Karpas-422 (cell line): ENCODE measurements around the gene GLRA3. TPM values are rescaled to one million over a fixed set of nuclear protein-coding genes. Genes with fewer than 3 reads are reported as not detected.
"Not testable (repeated sequence)": the region's sequence is repeated elsewhere in the genome, so short reads cannot be mapped to it uniquely, and the experiment has no call there.

Experiments
- DNase-seq: peaks from one replicate; pipeline ENCODE4 v3.0.0-alpha.2; 2015
- H2AFZ ChIP-seq: fragments of 200-600 bp; sonication (generic); 2 replicates; pipeline ENCODE4 v1.6.1; 2014; ENCODE audit warnings: antibody characterized with exemption, low read length, mixed read lengths
- H3K27ac ChIP-seq: fragments of 200-600 bp; sonication (generic); 2 replicates; pipeline ENCODE4 v1.5.1; 2014; ENCODE audit warnings: mild to moderate bottlenecking, low read length, moderate library complexity
- H3K27me3 ChIP-seq: fragments of 200-600 bp; sonication (generic); 2 replicates; pipeline ENCODE4 v1.6.1; 2014; ENCODE audit warnings: low read length, mixed read lengths
- H3K36me3 ChIP-seq: fragments of 200-600 bp; sonication (generic); 2 replicates; pipeline ENCODE4 v1.6.1; 2014; ENCODE audit warnings: low read length, mixed read lengths; ENCODE audit not compliant: insufficient read depth
- H3K4me1 ChIP-seq: fragments of 200-600 bp; sonication (generic); 2 replicates; pipeline ENCODE4 v1.6.1; 2014; ENCODE audit warnings: mild to moderate bottlenecking, low read length, mixed read lengths
- H3K4me2 ChIP-seq: fragments of 200-600 bp; sonication (generic); 2 replicates; pipeline ENCODE4 v1.6.1; 2014; ENCODE audit warnings: low read length, low read depth, mild to moderate bottlenecking; ENCODE audit not compliant: poor library complexity, severe bottlenecking
- H3K4me3 ChIP-seq: fragments of 200-600 bp; sonication (generic); 2 replicates; pipeline ENCODE4 v1.5.1; 2014; ENCODE audit warnings: mild to moderate bottlenecking, antibody characterized with exemption, low read length, mixed read lengths
- H3K79me2 ChIP-seq: fragments of 200-600 bp; sonication (generic); 2 replicates; pipeline ENCODE4 v1.6.1; 2014; ENCODE audit warnings: mild to moderate bottlenecking, low read length, mixed read lengths
- H3K9ac ChIP-seq: fragments of 200-600 bp; sonication (generic); 2 replicates; pipeline ENCODE4 v1.6.0; 2014; ENCODE audit warnings: low read length
- H3K9me2 ChIP-seq: fragments of 200-600 bp; sonication (generic), shearing (Covaris generic); replicated peaks from 2 replicates; pipeline ENCODE4 v1.6.0; 2014; ENCODE audit warnings: mild to moderate bottlenecking, low read length, moderate library complexity; ENCODE audit not compliant: insufficient read depth
- H3K9me3 ChIP-seq: fragments of 300-700, 200-600 bp; sonication (generic); 2 replicates; pipeline ENCODE4 v1.6.1; 2014; ENCODE audit warnings: low read length, mixed read lengths
- H4K20me1 ChIP-seq: fragments of 200-600 bp; sonication (generic); 2 replicates; pipeline ENCODE4 v1.6.1; 2014; ENCODE audit warnings: mild to moderate bottlenecking, antibody characterized with exemption, low read length, low read depth; ENCODE audit not compliant: insufficient read depth
- total RNA-seq: library from RNA; depleted of rRNA; stranded (reverse); fragments of >200 nt; shearing (Covaris generic); gene quantifications from 2 replicates; pipeline ENCODE4 v1.2.3, GENCODE V29; 2014; ENCODE audit warnings: low replicate concordance; rRNA removed

GLRA3 gene
- total RNA-seq, result not detected in 2 replicates

DNA sequence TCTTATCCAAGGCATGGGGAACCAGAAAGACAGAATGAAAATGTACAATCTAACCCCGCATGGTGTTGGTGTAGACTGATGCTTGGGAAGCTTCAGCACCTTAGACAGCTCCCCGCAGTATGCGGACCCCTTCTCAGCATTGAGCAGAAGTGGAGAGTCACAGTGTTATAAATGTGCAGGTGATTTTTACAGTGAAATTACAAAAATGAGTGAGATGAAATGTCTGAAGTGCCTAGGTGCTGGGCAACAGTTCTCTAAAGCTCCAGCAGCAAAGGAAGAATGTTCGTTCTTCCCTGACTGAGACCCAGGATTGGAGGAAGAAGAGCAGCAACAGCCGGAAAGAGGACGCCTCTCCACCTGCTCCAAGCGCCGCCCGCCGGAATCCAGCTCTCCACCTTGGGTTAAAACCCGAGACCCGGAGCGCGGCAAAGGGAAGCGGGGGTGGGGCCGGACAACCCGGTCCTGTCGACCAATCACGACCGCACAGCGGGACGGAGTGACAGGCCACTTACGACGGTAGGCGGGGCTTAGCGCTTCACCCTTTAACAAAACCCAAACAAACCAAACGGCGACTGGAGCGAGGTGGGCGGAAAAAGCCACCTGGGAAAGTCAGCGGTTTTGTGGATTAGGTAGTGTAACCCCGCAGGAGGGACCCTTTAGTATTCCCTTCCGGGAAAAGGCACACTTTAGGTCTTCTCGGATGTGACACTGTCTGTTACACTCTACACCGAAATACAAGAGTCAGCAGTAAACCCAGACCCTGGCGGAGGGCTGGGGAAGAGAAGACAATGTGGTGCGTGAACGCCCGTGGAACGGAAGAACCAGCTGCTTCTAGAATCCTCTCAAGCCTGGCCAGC, at the start of gene GLRA3:
TSS of gene GLRA3 (minus strand) at position 403 of the 857 bp plus-strand sequence. CDS start 436 bp downstream, outside the sequence.
- Histone ChIP-seq H3K36me3 (no peaks in the 10 kb centered on the region), H4K20me1 (no peaks in the 10 kb centered on the region), H3K27ac (no peak within 1 kb of the TSS), H3K4me2 (no peak within 1 kb of the TSS), H3K9me3 (no peaks in the 10 kb centered on the region), H2AFZ (no peak within 1 kb of the TSS), H3K4me1 (no peaks in the 10 kb centered on the region), H3K9me2 (no peaks in the 10 kb centered on the region), H3K4me3 (no peak within 1 kb of the TSS), H3K79me2 (no peaks in the 10 kb centered on the region), H3K27me3 (no peaks in the 10 kb centered on the region), H3K9ac (no peak within 1 kb of the TSS)
- no peak for DNase-seq

DNA sequence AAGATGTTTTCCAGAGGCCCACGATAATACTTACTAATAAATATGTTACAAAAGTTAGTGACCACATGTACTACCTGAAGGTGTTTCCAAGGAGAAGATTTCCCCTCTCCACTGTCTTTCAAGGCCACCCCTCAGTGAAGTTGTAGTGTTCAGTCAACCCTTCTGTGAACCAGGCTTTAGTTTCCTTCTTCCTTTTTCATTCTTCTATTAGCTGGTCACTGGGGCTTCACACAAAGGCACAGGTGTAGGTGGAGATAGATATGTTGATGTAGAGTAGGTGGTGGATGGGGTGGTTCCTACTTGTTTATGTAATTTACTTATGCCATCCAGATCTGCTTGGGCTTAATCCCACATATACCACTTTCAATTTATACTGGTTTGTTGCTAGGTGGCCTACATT, 45.9 kb upstream of the GLRA3 start:
- H3K9me2 ChIP-seq, result no peaks in the 10 kb centered on the region
- no peak for DNase-seq
- no peaks in the 10 kb centered on the region for H3K79me2 ChIP-seq
- H3K4me1 ChIP-seq, result no peaks in the 10 kb centered on the region
- H3K9ac ChIP-seq, result no peak overlapping the region
- no peaks in the 10 kb centered on the region for H3K9me3 ChIP-seq
- H2AFZ ChIP-seq, result no peak overlapping the region
- no peaks in the 10 kb centered on the region for H3K27me3 ChIP-seq
- H3K27ac ChIP-seq, result no peak overlapping the region
- H4K20me1 ChIP-seq, result no peaks in the 10 kb centered on the region
- no peak overlapping the region for H3K4me3 ChIP-seq
- no peaks in the 10 kb centered on the region for H3K36me3 ChIP-seq
- H3K4me2 ChIP-seq, result no peak overlapping the region

DNA sequence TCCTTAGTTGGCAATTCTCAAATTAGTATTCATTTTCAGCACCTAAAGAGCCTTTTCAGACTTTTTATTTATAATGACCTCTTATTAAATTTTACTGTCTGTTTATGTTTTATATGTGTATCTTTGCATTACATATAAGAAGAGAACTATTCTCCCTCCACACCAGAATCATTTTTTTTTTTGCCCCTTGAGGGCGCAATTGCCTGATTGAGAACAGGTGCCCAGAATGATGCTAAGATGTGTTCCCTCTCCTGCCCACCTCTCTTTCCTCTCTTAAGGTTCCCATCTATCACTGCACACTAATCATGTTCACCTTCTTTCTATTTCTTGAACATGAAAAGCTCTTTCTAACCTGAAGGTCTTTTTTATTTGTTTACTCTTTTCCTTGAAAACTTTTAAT, 44.9 kb upstream of the GLRA3 start:
- Histone ChIP-seq H3K9me3 (no peaks in the 10 kb centered on the region), H3K4me2 (no peak overlapping the region), H3K4me1 (no peaks in the 10 kb centered on the region), H3K9ac (no peak overlapping the region), H3K27ac (no peak overlapping the region), H3K9me2 (no peaks in the 10 kb centered on the region), H3K79me2 (no peaks in the 10 kb centered on the region), H2AFZ (no peak overlapping the region), H3K4me3 (no peak overlapping the region), H3K27me3 (no peaks in the 10 kb centered on the region), H3K36me3 (no peaks in the 10 kb centered on the region), H4K20me1 (no peaks in the 10 kb centered on the region)
- DNase-seq, result no peak

DNA sequence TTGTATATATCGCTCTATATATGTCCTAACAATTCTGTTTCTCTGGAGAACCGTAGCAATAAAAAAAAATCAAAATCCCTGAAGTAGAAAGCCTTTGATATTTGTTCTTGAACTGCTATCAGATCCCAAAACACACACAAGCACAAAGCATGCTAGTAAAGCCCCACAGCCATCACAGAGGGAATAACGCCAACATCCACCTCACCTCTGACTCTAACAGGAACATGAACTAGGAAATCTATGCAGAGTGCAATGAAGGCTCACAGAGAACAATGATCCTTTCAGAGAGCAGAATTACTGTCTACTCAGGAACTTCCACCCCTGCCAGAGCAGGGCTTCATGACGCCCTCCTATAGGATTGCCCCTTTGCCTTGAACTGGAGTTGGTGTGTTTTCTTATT, 44.1 kb upstream of the GLRA3 start:
- H3K27ac ChIP-seq, H3K4me3 ChIP-seq, H3K9me3 ChIP-seq, H4K20me1 ChIP-seq, H3K4me1 ChIP-seq, H3K27me3 ChIP-seq, H3K9ac ChIP-seq, H3K4me2 ChIP-seq, H3K79me2 ChIP-seq, H3K9me2 ChIP-seq, H2AFZ ChIP-seq, DNase-seq, H3K36me3 ChIP-seq: not testable (repeated sequence)

DNA sequence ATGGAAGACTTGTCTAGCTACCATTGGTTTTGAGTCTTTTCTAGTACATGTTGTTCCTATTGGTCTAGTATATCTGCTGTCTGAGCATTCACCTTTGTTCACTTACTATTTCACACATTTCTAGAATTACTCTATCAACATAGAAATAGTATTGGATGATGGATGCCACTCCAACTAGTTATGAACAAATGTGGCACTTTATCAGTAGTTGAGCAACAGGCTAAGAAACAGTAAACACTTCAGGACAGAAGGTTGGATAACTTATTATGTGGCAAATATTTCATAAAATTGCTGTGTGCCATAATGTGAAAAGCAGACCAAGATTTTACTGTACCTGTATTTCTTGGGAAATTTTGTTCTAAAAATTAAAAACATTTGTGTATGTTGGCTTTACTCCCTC, 42.4 kb upstream of the GLRA3 start:
- Histone ChIP-seq H2AFZ (no peak overlapping the region), H3K27me3 (no peaks in the 10 kb centered on the region), H3K4me1 (no peaks in the 10 kb centered on the region), H3K4me3 (no peak overlapping the region), H3K27ac (no peak overlapping the region), H4K20me1 (no peaks in the 10 kb centered on the region), H3K4me2 (no peak overlapping the region), H3K9me3 (no peaks in the 10 kb centered on the region), H3K9ac (no peak overlapping the region), H3K36me3 (no peaks in the 10 kb centered on the region), H3K9me2 (no peaks in the 10 kb centered on the region), H3K79me2 (no peaks in the 10 kb centered on the region)
- no peak for DNase-seq

DNA sequence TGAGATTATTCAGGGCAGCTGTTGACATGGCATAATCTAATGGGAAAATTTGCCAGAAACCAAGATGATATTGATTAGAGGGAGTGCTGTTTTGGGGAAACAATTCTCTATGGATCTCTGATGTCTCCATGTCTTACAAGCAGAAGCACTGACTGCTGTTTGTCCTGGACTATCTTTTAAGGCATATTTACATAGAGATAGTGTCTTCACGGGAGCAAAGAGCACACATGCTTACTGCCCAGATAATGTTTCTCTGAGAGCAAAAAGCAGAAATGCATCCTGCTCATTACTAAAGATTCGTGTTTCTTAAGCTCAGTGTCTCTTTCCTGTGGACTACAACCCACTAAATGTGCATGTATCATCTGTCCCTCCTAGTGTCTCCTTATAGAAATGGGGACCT, 41.3 kb upstream of the GLRA3 start:
- H3K36me3 ChIP-seq, result no peaks in the 10 kb centered on the region
- no peak overlapping the region for H3K4me3 ChIP-seq
- no peaks in the 10 kb centered on the region for H3K79me2 ChIP-seq
- no peak overlapping the region for H3K9ac ChIP-seq
- H3K4me1 ChIP-seq, result no peaks in the 10 kb centered on the region
- no peaks in the 10 kb centered on the region for H3K9me3 ChIP-seq
- no peaks in the 10 kb centered on the region for H4K20me1 ChIP-seq
- H3K9me2 ChIP-seq, result no peaks in the 10 kb centered on the region
- no peak for DNase-seq
- no peak overlapping the region for H3K27ac ChIP-seq
- H2AFZ ChIP-seq, result no peak overlapping the region
- H3K27me3 ChIP-seq, result no peaks in the 10 kb centered on the region
- H3K4me2 ChIP-seq, result no peak overlapping the region

DNA sequence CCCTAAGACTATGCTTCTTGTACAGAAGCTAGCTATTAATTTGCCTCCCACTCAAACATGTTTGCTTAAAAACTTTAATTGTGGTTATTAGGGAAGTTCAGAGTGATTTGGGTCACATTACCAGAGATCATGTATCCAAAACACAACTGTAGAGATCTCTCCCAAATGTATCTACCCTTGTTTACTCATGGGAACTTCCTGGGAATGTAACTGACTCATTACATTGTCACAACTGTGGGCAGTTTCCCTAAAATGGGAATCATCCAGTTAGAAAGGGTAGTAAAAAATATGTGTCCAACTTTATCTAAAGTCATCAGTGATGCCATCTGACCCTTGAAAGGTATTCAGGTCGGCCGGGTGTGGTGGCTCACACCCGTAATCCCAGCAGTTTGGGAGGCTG, 40.3 kb upstream of the GLRA3 start:
- Histone ChIP-seq H3K27me3 (no peaks in the 10 kb centered on the region), H4K20me1 (no peaks in the 10 kb centered on the region), H3K9me2 (no peaks in the 10 kb centered on the region), H3K4me1 (no peaks in the 10 kb centered on the region), H3K9me3 (no peaks in the 10 kb centered on the region), H3K4me3 (no peak overlapping the region), H2AFZ (no peak overlapping the region), H3K4me2 (no peak overlapping the region), H3K27ac (no peak overlapping the region), H3K9ac (no peak overlapping the region), H3K79me2 (no peaks in the 10 kb centered on the region), H3K36me3 (no peaks in the 10 kb centered on the region)
- DNase-seq, result no peak

DNA sequence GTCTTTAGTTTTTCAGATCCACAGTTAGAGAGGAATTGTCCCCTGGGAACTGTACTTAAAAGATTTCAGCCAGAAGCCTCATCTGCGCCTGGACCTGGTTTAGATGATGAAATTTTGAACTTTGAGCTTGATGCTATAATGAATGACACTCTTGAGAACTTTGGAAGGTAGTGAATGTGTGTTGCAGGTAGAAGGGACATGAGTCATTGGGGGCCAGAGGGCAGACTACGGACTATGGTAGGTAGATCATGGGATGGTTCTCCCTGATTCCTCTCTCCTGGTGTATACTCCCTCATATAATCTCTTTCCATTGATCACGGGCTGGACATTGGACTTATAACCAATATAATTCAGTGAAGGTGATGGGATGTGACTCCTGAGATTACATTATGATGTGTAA, 38.9 kb upstream of the GLRA3 start:
- Histone ChIP-seq H2AFZ (no peak overlapping the region), H3K9me2 (no peaks in the 10 kb centered on the region), H4K20me1 (no peaks in the 10 kb centered on the region), H3K27me3 (no peaks in the 10 kb centered on the region), H3K79me2 (no peaks in the 10 kb centered on the region), H3K4me2 (no peak overlapping the region), H3K9ac (no peak overlapping the region), H3K4me1 (no peaks in the 10 kb centered on the region), H3K36me3 (no peaks in the 10 kb centered on the region), H3K27ac (no peak overlapping the region), H3K4me3 (no peak overlapping the region), H3K9me3 (no peaks in the 10 kb centered on the region)
- no peak for DNase-seq
